Epithelial cell of esophagus (primary cell): ENCODE data around the gene MLX.
A peak's percentile ranks its signal among the peaks of the same experiment; 100 is the strongest.

ENCODE experiments used
- DNase-seq: peaks from one replicate; pipeline ENCODE4 v3.0.0; 2010; ENCODE audit warnings: low read depth
- H3K4me3 ChIP-seq: 2 replicates; pipeline ENCODE4 v1.5.1; 2011; ENCODE audit warnings: mild to moderate bottlenecking, low read length, control low read depth
- TF ChIP-seq, protein P1 (sequence below): IDR thresholded peaks from 2 replicates; pipeline ENCODE4 v1.5.1; 2011; ENCODE audit warnings: low read depth, mild to moderate bottlenecking, low read length, control low read depth, inconsistent platforms; ENCODE audit not compliant: insufficient read depth; ENCODE audit errors: missing control alignments

The MLX gene

DNA sequence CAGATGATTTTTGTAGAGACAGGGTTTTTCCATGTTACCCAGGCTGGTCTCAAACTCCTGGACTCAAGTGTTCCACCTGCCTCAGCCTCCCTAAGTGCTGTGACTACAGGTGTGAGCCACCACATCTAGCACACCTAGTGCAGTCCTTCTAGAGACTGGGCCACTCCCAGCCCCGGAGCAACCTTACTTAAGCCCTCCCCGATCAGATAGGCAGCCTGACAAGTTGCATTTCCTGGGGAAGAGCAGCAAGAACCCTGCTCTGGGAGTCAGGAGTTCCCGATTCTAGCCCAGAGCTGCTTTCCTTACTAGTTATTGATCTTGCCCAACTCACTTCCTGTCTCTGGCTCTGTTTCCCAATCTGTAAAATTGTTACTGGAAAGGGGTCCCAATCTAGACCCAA, 37.8 kb upstream of the MLX start:
- peak; percentile 31 for DNase-seq
- H3K4me3 ChIP-seq: no peak overlapping the region
- TF ChIP-seq, protein P1, sequence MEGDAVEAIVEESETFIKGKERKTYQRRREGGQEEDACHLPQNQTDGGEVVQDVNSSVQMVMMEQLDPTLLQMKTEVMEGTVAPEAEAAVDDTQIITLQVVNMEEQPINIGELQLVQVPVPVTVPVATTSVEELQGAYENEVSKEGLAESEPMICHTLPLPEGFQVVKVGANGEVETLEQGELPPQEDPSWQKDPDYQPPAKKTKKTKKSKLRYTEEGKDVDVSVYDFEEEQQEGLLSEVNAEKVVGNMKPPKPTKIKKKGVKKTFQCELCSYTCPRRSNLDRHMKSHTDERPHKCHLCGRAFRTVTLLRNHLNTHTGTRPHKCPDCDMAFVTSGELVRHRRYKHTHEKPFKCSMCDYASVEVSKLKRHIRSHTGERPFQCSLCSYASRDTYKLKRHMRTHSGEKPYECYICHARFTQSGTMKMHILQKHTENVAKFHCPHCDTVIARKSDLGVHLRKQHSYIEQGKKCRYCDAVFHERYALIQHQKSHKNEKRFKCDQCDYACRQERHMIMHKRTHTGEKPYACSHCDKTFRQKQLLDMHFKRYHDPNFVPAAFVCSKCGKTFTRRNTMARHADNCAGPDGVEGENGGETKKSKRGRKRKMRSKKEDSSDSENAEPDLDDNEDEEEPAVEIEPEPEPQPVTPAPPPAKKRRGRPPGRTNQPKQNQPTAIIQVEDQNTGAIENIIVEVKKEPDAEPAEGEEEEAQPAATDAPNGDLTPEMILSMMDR: no peak

DNA sequence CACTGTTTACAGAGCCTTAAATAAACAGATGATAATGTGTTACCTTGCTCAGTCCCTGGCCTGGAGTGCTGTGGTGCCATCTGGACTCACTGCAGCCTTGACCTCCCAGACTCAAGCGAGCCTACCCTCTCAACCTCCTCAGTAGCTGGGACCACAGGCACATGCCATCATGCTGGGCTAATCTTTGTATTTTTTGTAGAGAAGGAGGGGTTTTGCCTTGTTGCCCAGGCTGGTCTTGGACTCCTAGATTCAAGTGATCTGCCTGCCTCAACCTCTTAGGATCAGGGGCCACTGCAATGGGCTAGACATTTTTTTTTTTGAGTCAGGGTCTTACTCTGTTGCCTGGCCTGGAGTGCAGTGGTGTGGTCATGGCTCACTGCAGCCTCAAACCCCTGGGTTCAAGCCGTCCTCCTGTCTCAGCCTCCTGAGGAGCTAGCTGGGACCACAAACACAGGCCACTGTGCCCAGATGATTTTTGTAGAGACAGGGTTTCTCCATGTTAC, 35.9 kb upstream of the MLX start:
- no peak for DNase-seq
- no peak overlapping the region for H3K4me3 ChIP-seq
- TF ChIP-seq, protein P1: no peak

DNA sequence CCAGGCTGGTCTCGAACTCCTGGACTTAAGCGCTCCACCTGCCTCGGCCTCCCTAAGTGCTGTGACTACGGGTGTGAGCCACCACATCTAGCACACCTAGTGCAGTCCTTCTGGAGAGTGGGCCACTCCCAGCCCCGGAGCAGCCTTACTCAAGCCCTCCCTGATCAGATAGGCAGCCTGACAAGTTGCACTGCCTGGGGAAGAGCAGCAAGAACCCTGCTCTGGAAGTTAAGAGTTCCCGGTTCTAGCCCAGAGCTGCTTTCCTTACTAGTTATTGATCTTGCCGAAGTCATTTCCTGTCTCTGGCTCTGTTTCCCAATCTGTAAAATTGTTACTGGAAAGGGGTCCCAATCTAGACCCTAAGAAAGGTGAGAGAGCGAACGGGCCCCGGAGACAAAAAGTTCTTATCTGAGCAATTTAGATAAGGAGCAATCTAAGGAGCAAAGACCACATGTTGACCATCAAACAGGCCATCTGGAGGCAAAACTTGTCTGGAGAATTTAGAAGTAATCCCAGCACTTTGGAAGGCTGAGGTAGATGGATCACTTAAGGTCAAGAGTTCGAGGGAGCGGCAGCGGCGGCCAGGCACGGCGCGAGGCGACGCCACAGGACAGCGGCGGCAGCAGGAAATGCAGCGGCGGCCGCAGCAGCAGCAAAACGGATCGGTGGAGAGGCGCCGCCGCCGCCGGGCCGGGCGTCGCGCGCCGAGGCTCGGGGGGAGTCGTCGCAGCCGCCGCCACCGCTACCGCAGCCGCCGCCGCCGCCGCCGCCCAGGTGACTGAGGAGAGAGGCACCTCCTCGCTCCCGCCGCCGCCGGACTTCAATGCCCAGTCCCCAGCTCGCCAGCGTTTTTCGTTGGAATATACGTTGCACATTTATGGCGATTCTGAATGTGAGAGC, 35.2 kb upstream of the MLX start:
- TF ChIP-seq, protein P1: peak; percentile 40
- DNase-seq: peak; percentile 50
- peak overlapping the region; percentile 42 for H3K4me3 ChIP-seq

DNA sequence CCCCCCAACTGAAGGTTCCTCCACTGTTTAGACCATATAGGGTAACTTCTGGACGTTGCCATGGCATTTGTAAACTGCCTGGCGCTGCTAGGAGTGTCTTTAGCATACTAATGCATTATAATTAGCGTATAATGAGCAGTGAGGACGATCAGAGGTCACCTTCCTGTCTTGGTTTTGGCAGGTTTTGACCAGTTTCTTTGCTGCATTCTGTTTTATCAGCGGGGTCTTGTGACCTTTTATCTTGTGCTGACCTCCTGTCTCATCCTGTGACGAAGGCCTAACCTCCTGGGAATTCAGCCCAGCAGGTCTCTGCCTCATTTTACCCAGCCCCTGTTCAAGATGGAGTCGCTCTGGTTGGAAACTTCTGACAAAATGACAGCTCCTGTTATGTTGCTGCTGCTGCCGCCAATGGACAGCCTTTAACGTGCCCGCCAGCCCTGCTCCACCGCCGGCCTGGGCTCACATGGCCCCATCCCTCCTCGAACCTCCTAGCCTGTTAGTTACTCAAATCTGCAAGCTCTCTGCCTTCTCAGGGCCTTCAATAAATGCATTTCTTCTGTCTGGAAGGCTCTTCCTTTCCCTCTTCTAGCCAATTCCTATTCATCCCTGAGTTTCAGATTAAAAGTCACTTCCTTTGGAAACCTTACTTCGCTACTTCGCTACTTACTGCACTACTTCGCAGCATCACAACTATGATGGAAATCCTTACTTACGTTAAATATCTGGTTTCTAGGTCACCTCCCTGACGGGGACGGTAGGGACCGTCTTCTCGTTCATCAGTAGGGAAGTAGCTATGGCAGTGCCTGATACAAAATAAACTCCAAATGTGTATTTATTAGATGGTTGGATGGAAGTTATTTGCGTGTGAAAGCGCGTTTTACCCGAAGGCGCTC, 31.5 kb upstream of the MLX start:
- H3K4me3 ChIP-seq: peak overlapping the region; percentile 58
- DNase-seq: no peak
- TF ChIP-seq, protein P1: no peak

DNA sequence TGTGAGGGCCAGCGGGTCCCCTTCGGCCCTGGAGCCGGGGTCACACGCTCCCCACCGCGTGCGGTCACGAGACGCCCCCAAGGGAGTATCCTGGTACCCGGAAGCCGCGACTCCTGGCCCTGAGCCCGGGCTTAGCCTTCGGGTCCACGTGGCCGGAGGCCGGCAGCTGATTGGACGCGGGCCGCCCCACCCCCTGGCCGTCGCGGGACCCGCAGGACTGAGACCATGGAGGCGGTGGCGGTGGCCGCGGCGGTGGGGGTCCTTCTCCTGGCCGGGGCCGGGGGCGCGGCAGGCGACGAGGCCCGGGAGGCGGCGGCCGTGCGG, 30.9 kb upstream of the MLX start, which contains the start of gene NAGLU:
Gene NAGLU, plus strand, starts transcription at position 194 of the 324 bp plus-strand sequence. Its CDS starts 32 bp downstream, at position 226.
- peak; percentile 73 for DNase-seq
- TF ChIP-seq, protein P1: no peak
- peak within 1 kb of the TSS; percentile 62 for H3K4me3 ChIP-seq

DNA sequence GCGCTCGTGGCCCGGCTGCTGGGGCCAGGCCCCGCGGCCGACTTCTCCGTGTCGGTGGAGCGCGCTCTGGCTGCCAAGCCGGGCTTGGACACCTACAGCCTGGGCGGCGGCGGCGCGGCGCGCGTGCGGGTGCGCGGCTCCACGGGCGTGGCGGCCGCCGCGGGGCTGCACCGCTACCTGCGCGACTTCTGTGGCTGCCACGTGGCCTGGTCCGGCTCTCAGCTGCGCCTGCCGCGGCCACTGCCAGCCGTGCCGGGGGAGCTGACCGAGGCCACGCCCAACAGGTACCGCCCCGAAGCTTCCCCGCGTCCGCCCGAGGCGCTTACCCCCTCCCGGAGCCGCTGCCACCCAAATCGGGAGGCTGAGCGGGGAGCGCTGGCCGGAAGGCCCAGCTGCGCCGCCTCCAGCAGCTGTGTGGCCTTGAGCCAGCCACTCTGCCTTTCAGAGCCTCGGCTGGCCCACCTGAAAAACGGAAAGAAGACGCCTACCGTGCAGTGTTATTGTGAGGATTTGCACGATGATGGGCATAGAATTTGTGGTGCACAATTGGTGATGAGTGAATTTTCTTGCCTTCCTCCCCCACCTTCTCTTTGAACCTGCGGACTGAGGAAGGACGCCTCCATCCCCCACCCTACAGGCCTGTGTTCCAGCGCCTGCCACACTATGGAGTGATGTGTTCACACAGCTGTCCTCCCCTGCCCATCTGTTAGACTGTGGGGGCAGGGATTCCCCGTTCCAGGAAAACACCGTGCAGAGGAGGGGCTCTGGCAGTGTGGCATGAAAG, 30.3 kb upstream of the MLX start:
- TF ChIP-seq, protein P1: no peak
- peak overlapping the region; percentile 62 for H3K4me3 ChIP-seq
- DNase-seq: peak; percentile 56
